HG02943 (cell line): ENCODE measurements around the gene EXOC7.

ENCODE experiments used
- ATAC-seq: cut with Tn5 transposase; IDR thresholded peaks from one replicate; pipeline ENCODE4 v1.9.1; 2021; ENCODE audit warnings: mild to moderate bottlenecking, low read depth, moderate library complexity; ENCODE audit not compliant: unreplicated experiment

EXOC7 gene

DNA sequence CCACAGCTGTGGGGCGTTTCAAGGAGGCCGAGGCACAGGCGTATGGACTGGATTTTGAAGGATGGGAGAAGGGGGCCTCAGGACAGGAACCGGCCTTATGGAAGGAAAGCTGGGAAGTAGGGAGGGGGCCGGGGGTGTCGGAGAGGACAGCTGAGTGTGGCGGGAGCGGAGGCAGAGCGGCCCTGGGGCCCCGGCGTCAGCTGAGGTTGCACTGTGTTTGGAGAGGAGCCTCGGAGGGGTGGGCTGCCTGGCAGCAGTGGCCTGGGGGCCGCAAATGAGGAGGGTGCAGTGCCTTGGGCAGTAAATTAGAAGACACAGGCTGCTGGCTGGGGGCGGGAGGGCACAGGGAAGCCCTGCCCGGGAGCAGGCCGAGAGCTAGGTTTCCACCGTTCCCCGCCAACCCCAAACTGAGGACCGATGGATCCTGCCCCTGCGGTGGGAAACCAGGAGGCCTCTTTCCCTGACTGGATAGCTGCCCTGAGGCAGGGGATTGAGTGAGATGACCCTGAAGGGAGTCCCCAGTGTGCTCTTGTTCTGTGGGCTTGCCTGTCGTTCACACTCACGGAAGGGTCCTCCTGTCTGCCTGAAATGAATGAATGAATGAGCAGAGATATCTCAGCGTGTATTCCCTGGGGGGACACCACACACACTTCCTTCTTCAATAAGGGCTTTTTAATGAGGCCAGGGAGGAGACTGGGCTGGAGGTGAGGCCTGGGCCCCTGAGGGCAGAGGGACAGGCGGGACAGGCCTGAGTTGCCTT lies 19.0 kb upstream of the EXOC7 start:
- no peak for ATAC-seq

DNA sequence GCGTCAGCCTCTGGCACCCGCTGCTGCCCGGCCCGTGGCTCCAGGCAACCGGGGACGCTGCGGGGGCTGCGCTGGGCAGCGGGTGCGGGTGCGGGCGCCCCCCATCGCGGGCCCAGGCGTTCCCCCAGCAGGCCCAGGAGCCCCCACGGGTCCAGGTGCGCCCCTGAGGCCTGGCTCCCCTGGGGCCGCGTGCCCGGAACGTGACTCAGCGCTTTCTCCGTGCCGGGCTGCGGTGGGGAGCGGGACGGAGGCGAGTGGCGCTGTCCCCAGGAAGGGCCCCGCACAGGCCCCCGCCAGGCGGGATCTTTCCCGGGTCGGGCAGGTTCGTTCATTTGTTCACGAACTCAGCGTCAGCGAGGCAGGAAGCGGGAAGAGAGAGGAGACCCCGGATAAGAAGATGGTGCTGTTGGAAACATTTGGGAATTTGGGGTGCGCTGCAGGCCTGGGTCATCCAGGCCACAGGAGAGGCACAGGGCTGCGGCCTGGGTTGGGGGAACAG lies 18.4 kb upstream of the EXOC7 start:
- ATAC-seq, result no peak

DNA sequence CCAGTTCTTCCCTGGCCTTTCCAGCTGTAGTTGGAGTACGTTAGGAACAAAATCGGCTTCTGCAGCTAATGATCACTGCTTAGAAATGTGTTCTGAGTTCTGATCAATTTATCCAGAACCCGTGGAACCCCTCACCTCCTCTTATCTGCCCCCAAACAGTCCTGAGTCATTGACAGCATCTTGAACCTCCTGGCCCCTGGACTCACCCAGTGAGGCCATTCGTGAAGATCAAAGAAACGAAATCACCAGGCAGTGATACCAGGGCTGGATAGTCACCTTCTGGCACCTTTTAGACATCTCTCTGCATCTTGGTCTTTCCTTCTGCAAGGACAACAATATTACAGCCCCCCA lies 17.0 kb upstream of the EXOC7 start:
- no peak for ATAC-seq

DNA sequence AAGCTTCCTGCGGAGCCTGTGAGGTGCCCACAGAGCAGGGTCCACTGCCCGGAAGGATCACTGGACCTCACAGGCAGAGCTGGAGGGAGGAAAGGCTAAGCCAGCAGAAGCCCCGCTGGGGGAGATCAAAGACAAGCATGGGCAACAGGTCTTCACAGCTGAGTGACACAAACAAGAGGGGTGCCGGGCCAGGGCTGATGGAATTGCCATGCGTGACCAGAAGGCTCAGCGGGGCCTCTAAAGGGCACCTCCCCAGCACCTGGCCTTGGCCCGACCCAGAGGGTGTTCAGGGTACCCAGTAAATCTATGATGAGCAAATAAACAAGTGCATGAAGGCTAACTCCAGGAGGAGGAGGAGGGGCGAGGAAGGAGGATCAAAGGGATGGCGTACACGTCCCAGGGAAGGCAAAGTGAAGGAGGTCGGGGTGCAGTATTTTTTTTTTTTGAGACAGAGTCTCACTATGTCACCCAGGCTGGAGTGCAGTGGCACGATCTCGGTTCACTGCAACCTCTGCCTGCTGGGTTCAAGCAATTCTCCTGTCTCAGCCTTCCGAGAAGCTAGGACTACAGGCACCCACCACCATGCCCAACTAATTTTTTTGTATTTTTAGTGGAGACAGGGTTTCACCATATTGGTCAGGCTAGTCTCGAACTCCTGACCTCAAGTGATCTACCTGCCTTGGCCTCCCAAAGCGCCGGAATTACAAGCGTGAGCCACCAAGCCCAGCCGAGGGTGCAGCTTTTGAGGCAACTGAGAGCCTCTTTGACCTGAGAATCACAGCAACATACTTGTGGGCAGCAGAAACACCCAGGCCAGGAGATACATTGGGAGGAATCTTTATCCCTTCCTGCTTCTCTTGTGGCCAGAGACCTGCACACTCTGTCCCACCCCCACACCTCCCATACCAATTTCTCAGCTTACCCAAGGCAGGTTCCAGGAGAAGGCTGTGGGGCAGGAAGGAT lies 16.1 kb upstream of the EXOC7 start:
- ATAC-seq, result no peak

DNA sequence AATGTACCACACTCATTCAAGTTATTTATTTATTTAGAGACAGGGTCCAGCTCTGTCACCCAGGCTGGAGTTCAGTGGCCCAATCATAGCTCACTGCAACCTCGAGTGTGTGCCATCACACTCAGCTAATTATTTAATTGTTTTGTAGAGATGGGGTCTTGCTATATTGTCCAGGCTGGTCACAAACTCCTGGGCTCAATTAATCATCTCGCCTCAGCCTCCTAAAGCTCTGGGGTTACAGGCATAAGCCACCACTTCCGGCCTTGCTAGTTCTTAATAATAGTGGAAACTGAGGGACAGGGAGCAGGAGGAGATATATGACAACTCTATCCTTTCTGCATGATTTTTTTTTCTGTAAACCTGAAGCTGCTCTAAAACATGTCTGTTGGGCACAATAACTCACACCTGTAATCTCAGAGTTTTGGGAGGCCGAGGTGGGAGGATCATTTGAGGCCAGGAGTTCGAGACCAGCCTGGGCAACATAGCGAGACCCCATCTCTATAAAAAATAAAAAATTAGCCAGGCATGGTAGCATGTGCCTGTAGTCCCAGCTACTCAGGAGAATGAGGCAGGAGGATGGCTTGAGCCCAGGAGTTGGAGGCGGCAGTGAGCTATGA lies 11.7 kb upstream of the EXOC7 start:
- ATAC-seq, result no peak

DNA sequence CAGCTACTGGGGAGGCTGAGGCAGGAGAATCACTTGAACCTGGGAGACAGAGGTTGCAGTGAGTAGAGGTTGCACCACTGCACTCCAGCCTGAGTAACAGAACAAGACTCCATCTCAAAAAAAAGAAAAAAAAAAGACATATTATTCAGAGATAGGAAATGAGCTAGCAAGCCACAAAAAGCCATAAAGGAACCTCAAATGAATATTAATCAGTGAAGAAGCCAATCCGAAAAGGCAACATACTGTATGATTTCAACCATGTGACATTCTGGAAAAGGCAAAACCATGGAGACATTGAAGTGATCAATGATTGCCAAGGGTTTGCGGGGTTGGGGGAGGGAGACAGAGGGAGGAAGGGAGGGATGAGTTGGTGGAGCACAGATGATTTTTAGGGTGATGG lies 8.4 kb upstream of the EXOC7 start:
- no peak for ATAC-seq

DNA sequence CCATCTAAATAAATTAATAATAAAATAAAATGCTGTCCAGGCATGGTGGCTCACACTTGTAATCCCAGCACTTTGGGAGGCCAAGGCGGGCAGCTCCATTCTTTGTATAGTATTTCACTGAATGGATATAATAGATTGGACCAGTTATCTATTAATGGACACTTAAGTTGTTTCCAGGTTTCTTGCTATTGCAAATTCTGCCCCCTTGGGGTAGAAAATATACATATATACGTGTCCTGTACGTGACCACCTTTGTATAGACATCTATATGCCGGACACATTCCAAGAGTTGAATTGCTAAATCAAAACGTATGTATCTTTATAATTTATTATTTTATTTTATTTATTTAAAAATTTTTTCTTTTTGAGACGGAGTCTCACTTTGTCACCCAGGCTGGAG lies 3.9 kb upstream of the EXOC7 start:
- ATAC-seq, result no peak

DNA sequence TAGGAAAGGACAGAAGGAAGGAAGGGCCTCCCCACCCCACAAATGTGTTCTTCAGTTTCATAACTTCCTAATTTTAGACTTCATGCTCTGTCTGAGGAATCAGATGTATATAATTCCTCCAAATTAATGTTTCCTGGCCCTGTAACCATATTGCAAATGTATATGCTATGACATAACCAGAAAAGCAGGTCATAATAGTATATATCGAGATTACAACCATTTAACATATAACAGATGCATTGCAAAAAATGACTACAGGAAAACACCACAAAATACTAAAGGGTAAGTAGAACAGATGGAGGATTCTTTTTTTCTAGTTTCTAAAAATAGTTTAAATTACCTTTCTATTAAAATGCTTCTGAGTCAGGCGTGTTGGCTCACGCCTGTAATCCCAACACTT lies 3.1 kb upstream of the EXOC7 start:
- ATAC-seq, result no peak

DNA sequence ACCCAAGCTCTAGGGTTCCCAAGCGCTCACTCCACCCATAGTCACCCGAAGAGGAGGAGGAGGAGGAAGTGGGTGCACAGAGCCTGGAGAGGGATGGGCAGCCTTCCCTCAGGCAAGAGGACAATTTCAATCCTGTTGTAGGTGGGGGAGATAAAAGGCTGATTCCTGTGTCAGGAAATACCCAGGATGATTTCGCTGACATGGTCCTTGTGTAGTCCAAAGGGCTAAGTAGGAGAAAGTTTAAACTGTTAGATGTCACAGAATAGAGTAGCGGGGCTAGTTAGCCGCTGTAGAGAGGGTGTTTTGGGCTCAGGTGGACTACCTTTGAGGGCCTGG lies 1.3 kb upstream of the EXOC7 start:
- no peak for ATAC-seq

DNA sequence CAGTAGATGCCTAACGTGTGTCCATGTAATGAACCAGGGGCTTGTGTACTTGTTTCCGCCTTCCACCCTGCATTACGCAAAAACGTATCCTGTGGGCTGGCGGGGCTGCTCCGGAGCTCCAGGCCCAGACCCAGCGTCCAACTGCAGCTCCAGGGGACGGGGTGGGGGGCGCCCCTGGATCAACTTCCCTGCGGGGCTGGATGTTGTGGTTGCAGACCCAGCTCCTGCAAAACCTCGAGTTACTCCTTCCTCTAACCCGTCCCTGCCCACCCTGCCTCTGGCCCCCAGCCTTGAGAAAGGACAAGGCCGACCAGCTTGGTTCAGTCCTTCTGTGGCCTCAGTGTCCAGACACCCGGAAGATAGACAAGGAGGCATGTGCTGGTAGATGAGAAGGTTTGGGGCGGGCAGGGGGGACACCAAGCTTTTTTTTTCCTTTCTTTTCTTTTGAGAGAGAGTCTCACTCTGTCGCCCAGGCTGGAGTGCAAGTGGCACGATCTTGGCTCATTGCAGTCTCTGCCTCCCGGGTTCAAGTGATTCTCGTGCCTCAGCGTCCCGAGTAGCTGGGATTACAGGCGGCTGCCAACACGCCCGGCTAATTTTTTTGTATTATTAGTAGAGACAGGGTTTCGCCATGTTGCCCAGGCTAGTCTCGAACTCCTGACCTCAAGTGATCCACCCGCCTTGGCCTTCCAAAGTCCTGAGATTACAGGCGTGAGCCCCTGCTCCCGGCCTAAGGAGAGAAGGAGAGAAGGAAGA lies 731 bp upstream of the EXOC7 start:
- ATAC-seq, result no peak

DNA sequence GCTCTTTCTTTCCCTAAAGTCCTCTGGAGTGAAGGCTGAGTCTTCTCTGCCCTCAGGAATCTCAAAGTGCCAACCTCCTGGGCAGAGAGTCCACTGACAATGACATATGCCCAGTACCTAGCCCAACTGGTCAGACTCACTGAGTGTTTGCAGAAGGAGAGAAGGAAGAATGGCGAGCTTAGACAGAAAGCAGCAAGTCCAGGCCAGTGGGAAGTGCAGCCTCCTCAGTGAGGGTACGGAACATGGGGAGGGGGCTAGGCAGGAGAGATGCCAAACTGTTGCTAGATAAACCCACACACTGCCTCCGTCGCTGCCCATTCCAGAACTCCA lies 678 bp downstream of the EXOC7 start:
- peak; percentile 11 for ATAC-seq

DNA sequence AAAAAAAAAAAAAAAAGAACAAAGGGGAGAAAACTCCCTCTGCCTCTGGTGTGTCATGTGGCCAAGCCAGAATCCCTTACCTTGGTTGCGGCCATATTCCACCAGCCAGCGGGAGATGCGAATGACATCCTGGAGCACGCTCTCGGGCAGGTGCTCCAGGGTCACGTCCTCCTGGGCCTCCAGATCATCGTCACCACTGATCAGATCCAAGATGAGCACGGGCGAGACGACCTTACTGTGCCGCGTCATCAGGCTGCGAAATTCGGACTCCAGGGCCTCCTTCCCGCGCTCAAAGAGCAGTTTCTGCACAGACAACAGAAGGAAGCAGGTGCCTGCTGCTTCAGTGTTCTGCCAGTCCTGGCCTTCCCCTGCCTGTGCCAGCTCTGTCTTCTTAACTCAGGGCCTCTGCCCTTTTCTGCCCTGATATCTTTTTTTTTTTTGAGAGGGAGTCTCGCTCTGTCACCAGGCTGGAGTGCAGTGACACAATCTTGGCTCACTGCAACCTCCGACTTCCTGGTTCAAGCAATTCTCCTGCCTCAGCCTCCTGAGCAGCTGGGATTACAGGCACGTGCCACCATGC lies 5.8 kb downstream of the EXOC7 start:
- no peak for ATAC-seq

DNA sequence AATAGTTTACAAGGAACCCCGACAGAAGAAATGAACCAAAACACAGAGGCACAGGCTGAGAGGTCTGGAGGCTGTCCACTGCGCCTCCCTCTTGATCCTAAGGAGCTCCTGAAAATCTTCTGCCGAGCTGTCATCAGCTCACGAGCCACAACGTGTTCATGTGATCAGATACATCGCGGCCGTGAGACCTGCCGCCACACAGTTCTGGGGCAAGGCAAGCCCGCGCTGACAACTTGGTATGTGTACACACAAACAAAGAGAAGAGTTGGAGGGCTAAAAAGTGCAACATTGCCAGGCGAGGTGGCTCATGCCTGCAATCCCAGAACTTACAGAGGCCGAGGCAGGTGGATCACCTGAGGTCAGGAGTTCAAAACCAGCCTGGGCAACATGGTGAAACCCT lies 7.6 kb downstream of the EXOC7 start:
- ATAC-seq, result no peak

DNA sequence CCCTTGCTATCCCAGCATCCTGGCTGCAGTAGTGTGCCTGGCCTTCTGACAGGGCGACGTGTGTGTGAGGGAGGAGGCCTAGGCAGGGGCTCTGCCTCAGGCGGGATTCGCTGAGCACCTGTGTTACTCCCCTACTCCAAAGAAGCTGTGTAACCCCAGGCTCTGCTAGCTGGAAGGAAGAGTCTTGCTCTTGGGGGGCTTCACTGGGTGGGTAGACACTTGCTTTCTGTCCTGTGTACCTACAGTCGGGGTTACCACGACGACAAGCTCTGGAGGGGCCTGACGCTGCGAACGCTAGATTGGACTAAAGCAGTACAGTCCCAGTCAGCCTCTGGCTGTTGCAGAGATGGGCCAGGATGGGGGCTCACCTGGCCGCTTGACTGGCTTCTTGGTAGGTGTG lies 9.5 kb downstream of the EXOC7 start:
- no peak for ATAC-seq

DNA sequence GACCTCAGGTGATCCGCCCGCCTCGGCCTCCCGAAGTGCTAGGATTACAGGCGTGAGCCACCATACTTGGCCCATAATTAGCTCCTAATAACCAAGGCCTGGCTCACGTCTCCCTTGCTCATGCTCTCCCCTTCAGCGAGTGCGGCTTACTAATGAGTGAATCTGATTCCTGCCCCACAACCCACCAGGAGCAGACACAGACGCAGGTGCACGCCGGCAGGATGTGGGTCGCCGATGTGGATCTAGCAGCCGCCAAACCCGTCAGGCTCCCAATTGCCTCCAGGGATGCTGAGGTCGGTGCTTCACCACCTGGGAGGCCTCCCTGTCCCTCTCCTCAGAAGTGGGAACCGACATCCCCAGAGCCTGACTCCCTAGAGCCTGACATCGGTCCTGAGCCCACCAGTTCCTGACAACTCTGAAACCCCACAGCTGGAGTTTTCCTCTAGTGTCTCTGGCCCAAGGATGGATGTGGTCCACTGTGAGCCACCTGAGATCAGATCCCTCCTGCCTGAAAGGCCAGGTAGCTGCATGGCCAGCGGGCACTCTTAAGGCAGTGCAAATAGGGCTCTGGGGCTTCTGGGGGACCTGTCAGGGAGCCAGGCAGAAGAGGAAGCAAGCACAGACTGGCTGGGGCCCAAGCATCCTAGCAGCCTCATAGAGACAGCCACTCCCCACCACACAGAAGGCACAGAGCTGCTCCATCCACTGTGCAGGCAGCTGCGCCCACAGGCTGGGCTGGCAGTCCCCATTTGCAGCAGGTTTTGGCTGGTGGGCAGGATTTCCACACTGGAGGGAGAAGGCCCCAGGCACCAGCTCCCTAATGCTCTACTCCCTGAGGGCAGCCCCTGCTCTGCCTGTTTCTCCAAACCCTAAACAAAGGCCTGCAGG lies 10.8 kb downstream of the EXOC7 start:
- ATAC-seq, result no peak

DNA sequence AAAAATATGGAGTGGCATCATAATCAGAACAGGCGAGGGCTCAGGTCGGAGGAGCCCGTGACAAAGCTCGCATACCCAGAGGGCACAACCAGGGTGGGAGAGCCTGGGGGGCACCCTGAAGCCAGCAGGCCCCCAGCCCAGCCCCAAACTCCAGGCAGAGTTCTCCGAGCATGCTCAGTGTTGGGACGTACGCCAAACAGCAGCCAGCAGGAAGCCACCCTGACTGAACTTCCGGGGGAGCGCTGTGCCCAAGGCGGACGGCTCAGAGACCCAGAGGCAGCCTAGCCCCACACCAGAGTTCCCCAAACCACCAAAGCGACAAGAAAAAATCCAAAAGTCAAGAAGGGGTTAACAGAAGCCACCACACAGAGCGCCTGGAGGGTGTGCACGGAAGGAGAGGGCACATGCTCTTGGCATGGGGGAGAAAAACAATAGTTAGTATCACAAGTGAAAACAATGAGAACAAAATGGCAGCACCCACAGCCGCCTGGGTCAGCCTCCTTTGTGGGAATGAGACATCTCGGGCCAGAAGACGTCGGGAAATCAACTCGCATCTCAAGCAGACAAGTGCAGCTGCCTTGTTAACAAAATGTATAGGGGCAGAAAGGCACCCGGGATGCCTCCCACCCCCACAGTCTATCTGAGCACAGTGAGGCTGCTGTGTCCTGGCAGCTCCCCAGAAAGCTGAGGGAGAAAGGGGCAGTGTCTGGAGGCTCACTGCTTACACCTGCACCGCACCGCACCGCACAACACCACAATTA lies 11.9 kb downstream of the EXOC7 start:
- no peak for ATAC-seq

DNA sequence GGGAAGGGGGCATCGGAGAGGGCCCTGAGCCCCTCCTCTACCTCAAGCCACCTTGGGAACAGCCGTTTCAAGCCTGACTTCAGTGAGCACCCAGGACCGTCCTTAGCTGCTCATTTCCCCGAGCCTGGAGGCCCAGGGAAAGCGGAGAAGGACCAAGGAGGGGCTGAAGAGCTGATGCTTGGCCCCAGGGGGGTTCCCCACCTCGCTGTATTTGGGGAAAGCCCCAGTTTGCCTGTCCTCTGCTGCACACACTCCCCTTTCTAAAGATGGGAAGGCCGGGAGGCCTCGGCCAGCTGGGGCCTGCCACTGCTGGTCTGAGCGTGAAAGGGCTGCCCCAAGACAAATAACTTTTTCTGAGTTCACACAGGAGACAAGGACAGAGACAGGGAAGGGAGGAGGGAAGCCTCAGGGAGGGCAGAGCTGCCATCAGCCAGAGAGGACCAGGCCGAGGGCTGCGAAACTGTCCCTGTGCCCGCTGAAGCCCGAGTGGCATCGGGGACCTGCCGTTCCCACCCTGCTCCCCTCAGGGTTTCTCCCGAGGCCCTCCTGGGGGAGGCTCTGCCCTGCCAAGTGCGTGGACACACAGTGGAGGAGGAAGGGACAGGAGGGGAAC lies 13.0 kb downstream of the EXOC7 start:
- no peak for ATAC-seq
